ENCODE measurements around the gene TMEM179.

Gene TMEM179

GRCh38 chr14:104553166-104554087 lies 51.1 kb downstream of the TMEM179 start:
- no peak overlapping the region for H3K4me3 ChIP-seq (ENCODE audit: low read depth, low read length)
- DNase-seq (ENCODE audit: low read depth) = no peak
- TF ChIP-seq CTCF (IDR thresholded peaks at IDR 0.05; ENCODE audit: low read depth, low read length, missing control alignments) = no peak

GRCh38 chr14:104552738-104553125 lies 51.8 kb downstream of the TMEM179 start:
- no peak for DNase-seq (ENCODE audit: low read depth)
- TF ChIP-seq CTCF (IDR thresholded peaks at IDR 0.05; ENCODE audit: low read depth, low read length, missing control alignments) = no peak
- H3K4me3 ChIP-seq (ENCODE audit: low read depth, low read length) = no peak overlapping the region

- DNase-seq (ENCODE audit: low read depth) = no peak
- no peak for TF ChIP-seq CTCF (IDR thresholded peaks at IDR 0.05; ENCODE audit: low read depth, low read length, missing control alignments)
- H3K4me3 ChIP-seq (ENCODE audit: low read depth, low read length) = no peak overlapping the region
These were observed 52.5 kb downstream of the TMEM179 start for GRCh38 chr14:104551851-104552737.

- no peak for TF ChIP-seq CTCF (IDR thresholded peaks at IDR 0.05; ENCODE audit: low read depth, low read length, missing control alignments)
- DNase-seq (ENCODE audit: low read depth) = no peak
- no peak overlapping the region for H3K4me3 ChIP-seq (ENCODE audit: low read depth, low read length)
These were observed 53.5 kb downstream of the TMEM179 start for GRCh38 chr14:104550861-104551728.

GRCh38 chr14:104550340-104550860 lies 54.2 kb downstream of the TMEM179 start:
- DNase-seq (ENCODE audit: low read depth) = no peak
- no peak overlapping the region for H3K4me3 ChIP-seq (ENCODE audit: low read depth, low read length)
- no peak for TF ChIP-seq CTCF (IDR thresholded peaks at IDR 0.05; ENCODE audit: low read depth, low read length, missing control alignments)

Measured in GM12864 (cell line).